Measurements from ENCODE around the gene FAM20A. TPM values are rescaled to one million over a fixed set of nuclear protein-coding genes. Genes with fewer than 3 reads are reported as not detected.

The FAM20A gene
- total RNA-seq, 1 donor from 2014 or later = 2.4 TPM

- FAIRE-seq (no peak), DNase-seq (ENCODE audit: low spot score in 2 of 2) (no peak)
Observed at GRCh38 chr17:68611353-68612208, 10.4 kb upstream of the FAM20A start.

GRCh38 chr17:68610554-68610953 lies 9.4 kb upstream of the FAM20A start:
- DNase-seq (ENCODE audit: low spot score in 2 of 2) (no peak), FAIRE-seq (no peak)

- FAIRE-seq (no peak), DNase-seq (ENCODE audit: low spot score in 2 of 2) (no peak)
Observed at GRCh38 chr17:68608515-68609130, 7.5 kb upstream of the FAM20A start.

GRCh38 chr17:68606451-68607307 lies 5.5 kb upstream of the FAM20A start:
- FAIRE-seq (no peak), DNase-seq (ENCODE audit: low spot score in 2 of 2) (no peak)

GRCh38 chr17:68605914-68606313 lies 4.7 kb upstream of the FAM20A start:
- FAIRE-seq (no peak), DNase-seq (ENCODE audit: low spot score in 2 of 2) (no peak)

- FAIRE-seq (no peak), DNase-seq (ENCODE audit: low spot score in 2 of 2) (no peak)
Observed at GRCh38 chr17:68603656-68604055, 2.5 kb upstream of the FAM20A start.

- no peak for DNase-seq (ENCODE audit: low spot score in 2 of 2)
Observed at GRCh38 chr17:68603027-68603426, 1.9 kb upstream of the FAM20A start.

GRCh38 chr17:68602289-68602688 lies 1.1 kb upstream of the FAM20A start:
- no peak for FAIRE-seq

More at GRCh38 chr17:68603027-68603426, 1.9 kb upstream of the FAM20A start:
- FAIRE-seq = no peak

GRCh38 chr17:68601565-68602288 lies 560 bp upstream of the FAM20A start:
- FAIRE-seq = no peak
- no peak for DNase-seq (ENCODE audit: low spot score in 2 of 2)

More at GRCh38 chr17:68602289-68602688, 1.1 kb upstream of the FAM20A start:
- no peak for DNase-seq (ENCODE audit: low spot score in 2 of 2)

- no peak for FAIRE-seq
- peak; percentile 34 to 41 for DNase-seq (ENCODE audit: low spot score in 2 of 2)
Observed at GRCh38 chr17:68600067-68600930, 868 bp downstream of the FAM20A start.

GRCh38 chr17:68599552-68600066 lies 1.6 kb downstream of the FAM20A start:
- no peak for FAIRE-seq
- DNase-seq (ENCODE audit: low spot score in 2 of 2) = no peak

GRCh38 chr17:68599091-68599490 lies 2.1 kb downstream of the FAM20A start:
- DNase-seq (ENCODE audit: low spot score in 2 of 2) (no peak), FAIRE-seq (no peak)

GRCh38 chr17:68598545-68598961 lies 2.6 kb downstream of the FAM20A start:
- DNase-seq (ENCODE audit: low spot score in 2 of 2) = no peak
- no peak for FAIRE-seq

GRCh38 chr17:68598074-68598473 lies 3.1 kb downstream of the FAM20A start:
- no peak for DNase-seq (ENCODE audit: low spot score in 2 of 2)
- FAIRE-seq = no peak

GRCh38 chr17:68596411-68596945 lies 4.7 kb downstream of the FAM20A start:
- no peak for DNase-seq (ENCODE audit: low spot score in 2 of 2)
- FAIRE-seq = no peak

- DNase-seq (ENCODE audit: low spot score in 2 of 2) (no peak), FAIRE-seq (no peak)
Observed at GRCh38 chr17:68595986-68596385, 5.2 kb downstream of the FAM20A start.

GRCh38 chr17:68595496-68595895 lies 5.7 kb downstream of the FAM20A start:
- FAIRE-seq (no peak), DNase-seq (ENCODE audit: low spot score in 2 of 2) (no peak)

- DNase-seq (ENCODE audit: low spot score in 2 of 2) (no peak), FAIRE-seq (no peak)
Observed at GRCh38 chr17:68594552-68594951, 6.6 kb downstream of the FAM20A start.
